Gastroesophageal sphincter (tissue), 4 donors: ENCODE results near the gene MKI67. TPM values are rescaled to one million over a fixed set of nuclear protein-coding genes. Genes with fewer than 3 reads are reported as not detected.

Experiments used
- ATAC-seq: fragments of 150-250 bp; one replicate; pipeline ENCODE4 v1.9.1; 2016; ENCODE audit warnings: mild to moderate bottlenecking, moderate library complexity
- H3K27ac ChIP-seq, 4 donors: fragments of 200-600 bp; sonication (generic) in 3 of 4; 1 replicate in 3 of 4; 2 replicates in 1 of 4; pipeline ENCODE4 v1.5.1; 2016 to 2019
- H3K27me3 ChIP-seq: fragments of 200-600 bp; sonication (generic); one replicate; pipeline ENCODE4 v1.5.1; 2019
- H3K36me3 ChIP-seq, 2 donors: fragments of 200-600 bp; sonication (generic); one replicate each; pipeline ENCODE4 v1.5.1; 2019; ENCODE audit warnings: control low read depth in 1 of 2
- H3K4me1 ChIP-seq, 3 donors: fragments of 200-600 bp; sonication (generic); 1 replicate in 2 of 3; 2 replicates in 1 of 3; pipeline ENCODE4 v1.5.1; 2016 to 2019; ENCODE audit warnings: control low read depth in 2 of 3
- H3K4me3 ChIP-seq, 2 donors: fragments of 200-600 bp; sonication (generic); one replicate each; pipeline ENCODE4 v1.5.1; 2019; ENCODE audit warnings: mild to moderate bottlenecking in 1 of 2, moderate library complexity in 1 of 2
- H3K9me3 ChIP-seq, 3 donors: fragments of 200-600 bp; sonication (generic); one replicate each; pipeline ENCODE4 v1.5.1; 2017 to 2019; ENCODE audit warnings: control low read depth in 2 of 3
- EP300 ChIP-seq: sonication (generic); formaldehyde crosslinking; IDR thresholded peaks from one replicate; pipeline ENCODE4 v1.6.1; 2017; ENCODE audit warnings: antibody characterized with exemption, mild to moderate bottlenecking
- POLR2A ChIP-seq, 2 donors: fragments of 450-650 bp; IDR thresholded peaks; one replicate each; pipeline ENCODE4 v1.6.1; 2017; ENCODE audit warnings: antibody characterized with exemption in 2 of 2, mild to moderate bottlenecking in 2 of 2, moderate library complexity in 1 of 2
- POLR2AphosphoS5 ChIP-seq: sonication (generic); formaldehyde crosslinking; IDR thresholded peaks from one replicate; pipeline ENCODE4 v1.6.1; 2017; ENCODE audit warnings: antibody characterized with exemption
- WGBS, 2 donors: methylation state at CpG; one replicate each; pipeline ENCODE4 v1.1.5; 2018; ENCODE audit warnings: low coverage in 1 of 2; 5-methylcytosine and 5-hydroxymethylcytosine counted together
- total RNA-seq, 4 donors: library from RNA; depleted of rRNA; stranded (reverse); fragments of >200 nt; gene quantifications; one replicate each; pipeline ENCODE4 v1.1.0, GENCODE V29; 2016
- TF ChIP-seq, protein P1 (sequence below), 4 experiments: fragments of 200-600 bp in 2 of 4; fragments of 450-650 bp in 2 of 4; sonication (generic) in 1 of 4; IDR thresholded peaks; one replicate each; pipeline ENCODE4 v1.5.1; 2017 to 2019; ENCODE audit warnings: antibody characterized with exemption in 4 of 4, mild to moderate bottlenecking in 2 of 4, moderate library complexity in 2 of 4

MKI67 gene
- total RNA-seq, 4 donors from 2014 or later = 0.31 to 1.9 (median 0.70) TPM

GRCh38 chr10:128064970-128065580 is 61.1 kb downstream of the MKI67 start:
- Histone ChIP-seq H3K4me1 (peaks cover 0 to 37% (median 11%) of the 10 kb centered on the region in 3 donors), H3K36me3 (peaks cover 0 to 34% of the 10 kb centered on the region in 2 donors)
- 59 to 79% methylated on average over 3 to 9 of the region's 17 CpGs for WGBS, 2 donors

DNA sequence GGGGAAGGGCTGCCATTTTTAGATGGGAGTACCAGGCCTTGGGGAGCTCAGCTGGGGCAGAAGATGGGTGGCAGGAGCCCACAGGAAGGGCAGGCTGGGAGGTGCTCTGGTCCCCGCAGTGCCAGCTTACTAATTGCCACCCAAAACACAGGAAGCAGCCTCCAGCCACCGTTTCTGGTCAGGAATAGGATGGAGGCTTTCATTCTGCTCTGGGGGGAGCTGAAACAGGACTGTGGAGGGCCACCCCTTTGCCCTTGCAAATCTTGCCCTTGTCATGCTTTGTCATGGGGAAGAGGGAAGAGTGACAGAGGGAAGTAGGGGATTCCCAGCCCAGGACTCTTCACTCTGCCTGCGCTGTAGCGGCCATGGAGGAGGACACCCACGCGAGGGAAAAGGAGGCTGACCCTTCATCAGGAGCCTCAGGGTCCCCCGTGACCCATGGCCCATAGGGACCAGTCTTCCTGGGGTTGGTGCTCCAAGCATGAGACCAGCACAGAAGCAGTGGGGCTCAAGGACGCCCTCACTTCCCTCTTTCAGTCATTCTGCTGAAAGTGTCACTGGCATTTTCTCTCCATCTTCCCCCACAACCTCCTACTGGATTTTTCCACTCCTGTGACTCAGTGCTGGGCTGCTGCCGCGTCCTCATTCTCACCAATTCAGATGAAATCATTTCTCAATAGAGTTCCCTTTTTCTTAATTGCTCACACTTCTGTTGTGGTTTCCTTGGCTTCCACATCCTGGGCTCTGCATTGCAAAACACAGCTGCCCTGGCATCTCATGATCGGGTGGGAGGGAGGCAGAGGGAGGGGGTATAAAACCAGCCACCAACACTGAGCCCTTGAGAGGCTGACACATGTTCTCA is 61.9 kb downstream of the MKI67 start:
- no peak overlapping the region for H3K4me3 ChIP-seq
- 60 to 61% methylated on average over 3 to 4 of the region's 11 CpGs for WGBS, 2 donors
- peaks cover 24% of the 10 kb centered on the region for H3K27me3 ChIP-seq

More at GRCh38 chr10:128064970-128065580, 61.1 kb downstream of the MKI67 start:
- H3K27ac ChIP-seq = peak overlapping the region in 3 of 4 donors; percentile 62 to 77 (median 72)
- H3K27me3 ChIP-seq = peaks cover 24% of the 10 kb centered on the region
- ATAC-seq = peak; percentile 46
- TF ChIP-seq, protein P1, sequence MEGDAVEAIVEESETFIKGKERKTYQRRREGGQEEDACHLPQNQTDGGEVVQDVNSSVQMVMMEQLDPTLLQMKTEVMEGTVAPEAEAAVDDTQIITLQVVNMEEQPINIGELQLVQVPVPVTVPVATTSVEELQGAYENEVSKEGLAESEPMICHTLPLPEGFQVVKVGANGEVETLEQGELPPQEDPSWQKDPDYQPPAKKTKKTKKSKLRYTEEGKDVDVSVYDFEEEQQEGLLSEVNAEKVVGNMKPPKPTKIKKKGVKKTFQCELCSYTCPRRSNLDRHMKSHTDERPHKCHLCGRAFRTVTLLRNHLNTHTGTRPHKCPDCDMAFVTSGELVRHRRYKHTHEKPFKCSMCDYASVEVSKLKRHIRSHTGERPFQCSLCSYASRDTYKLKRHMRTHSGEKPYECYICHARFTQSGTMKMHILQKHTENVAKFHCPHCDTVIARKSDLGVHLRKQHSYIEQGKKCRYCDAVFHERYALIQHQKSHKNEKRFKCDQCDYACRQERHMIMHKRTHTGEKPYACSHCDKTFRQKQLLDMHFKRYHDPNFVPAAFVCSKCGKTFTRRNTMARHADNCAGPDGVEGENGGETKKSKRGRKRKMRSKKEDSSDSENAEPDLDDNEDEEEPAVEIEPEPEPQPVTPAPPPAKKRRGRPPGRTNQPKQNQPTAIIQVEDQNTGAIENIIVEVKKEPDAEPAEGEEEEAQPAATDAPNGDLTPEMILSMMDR (IDR thresholded peaks at IDR 0.05) = no peak
- TF ChIP-seq POLR2A (IDR thresholded peaks at IDR 0.05) (no peak), EP300 (no peak), POLR2AphosphoS5 (no peak)
- no peak overlapping the region for H3K4me3 ChIP-seq
- no peaks in the 10 kb centered on the region for H3K9me3 ChIP-seq

DNA sequence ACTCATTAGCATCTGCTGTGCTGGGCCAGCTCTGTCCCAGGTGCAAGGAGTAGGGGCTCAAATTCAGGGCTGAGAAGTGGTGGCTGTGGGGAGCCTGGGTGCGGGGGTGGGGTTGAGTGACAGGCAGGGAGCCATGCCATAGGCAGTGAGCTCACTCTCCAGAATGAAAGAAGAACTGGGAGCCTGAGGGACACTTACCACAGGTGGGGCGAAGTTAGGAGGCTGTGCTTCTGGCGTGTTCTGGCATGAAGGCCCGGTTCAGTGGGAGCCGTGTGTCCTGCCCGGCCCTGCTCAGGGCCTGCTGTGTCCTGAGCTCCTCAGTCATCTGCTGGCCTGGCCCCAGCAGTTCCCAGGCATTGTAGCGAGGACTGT is 62.5 kb downstream of the MKI67 start:
- Histone ChIP-seq H3K27ac (peak overlapping the region in 3 of 4 donors; percentile 62 to 78 (median 77)), H3K27me3 (peaks cover 24% of the 10 kb centered on the region), H3K4me3 (no peak overlapping the region), H3K4me1 (peaks cover 0 to 44% (median 11%) of the 10 kb centered on the region in 3 donors), H3K9me3 (no peaks in the 10 kb centered on the region), H3K36me3 (peaks cover 0 to 37% of the 10 kb centered on the region in 2 donors)
- ATAC-seq = no peak
- 93% methylated on average over 3 of the region's 7 CpGs; no CpG with 5 or more reads in 1 of the 2 donors for WGBS, 2 donors
- TF ChIP-seq EP300 = no peak
- no peak for TF ChIP-seq POLR2AphosphoS5
- TF ChIP-seq, protein P1 (IDR thresholded peaks at IDR 0.05) = no peak
- no peak for TF ChIP-seq POLR2A (IDR thresholded peaks at IDR 0.05)

More for the DNA sequence above, 61.9 kb downstream of the MKI67 start:
- H3K27ac ChIP-seq = peak overlapping the region in 3 of 4 donors; percentile 62 to 78 (median 77)
- H3K36me3 ChIP-seq = peaks cover 0 to 35% of the 10 kb centered on the region in 2 donors
- H3K9me3 ChIP-seq = no peaks in the 10 kb centered on the region
- peak; percentile 87 for ATAC-seq
- H3K4me1 ChIP-seq = peaks cover 0 to 38% (median 11%) of the 10 kb centered on the region in 3 donors
- no peak for TF ChIP-seq EP300
- peak; percentile 49 for TF ChIP-seq POLR2AphosphoS5

DNA sequence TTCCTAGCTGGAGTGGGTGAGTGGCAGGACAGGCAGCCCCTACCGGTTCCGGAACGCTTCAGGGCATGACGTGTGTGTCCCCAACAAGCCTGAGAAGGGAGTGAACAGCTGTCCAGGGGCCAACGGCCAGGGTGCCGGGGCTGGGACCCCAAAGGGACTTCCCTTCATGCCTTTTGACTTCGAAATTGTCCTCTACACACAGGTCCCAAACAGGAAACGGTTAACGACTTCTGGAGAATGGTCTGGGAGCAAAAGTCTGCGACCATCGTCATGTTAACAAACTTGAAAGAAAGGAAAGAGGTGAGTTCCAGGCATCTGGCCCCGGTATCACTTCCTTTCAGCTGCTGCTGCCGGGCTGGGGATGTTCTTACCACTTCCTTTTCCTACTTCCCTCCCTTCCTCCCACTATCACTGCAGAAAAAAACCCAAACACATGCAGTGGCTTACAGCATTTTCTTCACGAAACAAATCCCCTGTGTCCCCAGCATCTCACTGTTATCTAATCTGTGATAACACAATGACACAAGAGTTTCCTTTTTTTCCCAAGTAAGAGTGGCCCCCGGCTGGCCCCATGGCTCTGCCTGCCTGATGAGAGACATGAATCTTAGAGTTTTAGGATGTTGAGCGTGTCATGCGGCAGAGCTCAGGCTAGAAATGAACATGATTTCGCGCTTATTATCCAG is 63.2 kb downstream of the MKI67 start:
- WGBS, 2 donors = 59 to 61% methylated on average over 10 to 13 of the region's 19 CpGs
- no peak for ATAC-seq
- TF ChIP-seq EP300 (no peak), POLR2A (IDR thresholded peaks at IDR 0.05) (no peak), POLR2AphosphoS5 (no peak)
- TF ChIP-seq, protein P1 (IDR thresholded peaks at IDR 0.05) = no peak
- Histone ChIP-seq H3K4me3 (no peak overlapping the region), H3K4me1 (peaks cover 0 to 46% (median 11%) of the 10 kb centered on the region in 3 donors), H3K36me3 (peaks cover 0 to 30% of the 10 kb centered on the region in 2 donors), H3K27ac (peak overlapping the region in 3 of 4 donors; percentile 62 to 78 (median 77)), H3K27me3 (peaks cover 24% of the 10 kb centered on the region), H3K9me3 (no peaks in the 10 kb centered on the region)

DNA sequence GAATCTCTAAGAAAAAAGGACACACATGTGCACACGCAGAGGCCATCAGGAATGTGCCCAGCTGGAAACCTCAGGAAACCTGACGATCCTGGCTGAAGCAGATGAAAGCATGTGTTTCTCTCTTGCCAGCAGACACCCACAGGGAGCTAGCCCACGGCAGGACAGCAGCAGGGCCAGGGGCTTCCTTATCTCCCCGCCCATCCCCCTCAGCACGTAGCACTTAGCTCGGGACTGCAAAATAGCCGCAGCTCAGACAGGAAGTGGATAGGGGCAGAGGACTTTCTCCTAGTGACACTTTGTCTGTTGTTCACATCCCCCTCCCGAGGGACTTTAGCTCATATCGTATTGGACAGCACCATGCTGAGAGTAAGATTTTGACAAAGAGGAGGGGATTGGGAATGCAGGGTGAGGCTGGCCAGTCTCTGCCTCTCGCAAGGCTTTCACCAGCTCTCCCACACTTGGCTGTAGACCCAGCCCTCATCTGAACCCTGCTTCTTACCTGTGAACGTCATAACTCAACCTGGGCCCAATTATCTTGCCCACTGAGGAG is 63.8 kb downstream of the MKI67 start:
- 46 to 60% methylated on average over 2 to 3 of the region's 11 CpGs for WGBS, 2 donors
- TF ChIP-seq, protein P1 (IDR thresholded peaks at IDR 0.05) = no peak
- TF ChIP-seq POLR2A (IDR thresholded peaks at IDR 0.05) (no peak), POLR2AphosphoS5 (no peak), EP300 (no peak)
- no peaks in the 10 kb centered on the region for H3K9me3 ChIP-seq
- H3K4me3 ChIP-seq = no peak overlapping the region
- peaks cover 24% of the 10 kb centered on the region for H3K27me3 ChIP-seq
- ATAC-seq = no peak
- H3K4me1 ChIP-seq = peaks cover 0 to 46% (median 11%) of the 10 kb centered on the region in 3 donors
- H3K27ac ChIP-seq = peak overlapping the region in 3 of 4 donors; percentile 51 to 77 (median 62)
- H3K36me3 ChIP-seq = peaks cover 0 to 24% of the 10 kb centered on the region in 2 donors
